Neural cell (in vitro differentiated cells): Measurements from ENCODE around the gene DRD2. TPM values are rescaled to one million over a fixed set of nuclear protein-coding genes. Genes with fewer than 3 reads are reported as not detected.

Experiments used
- H2AFZ ChIP-seq: fragments of 200-600, 300-800 bp; sonication (generic), shearing (Covaris generic); 2 replicates; pipeline ENCODE4 v1.6.0; 2014; ENCODE audit warnings: low read depth, mild to moderate bottlenecking, antibody characterized with exemption, low read length, moderate library complexity
- H3F3A ChIP-seq: fragments of 200-600 bp; shearing (Covaris generic); 2 replicates; pipeline ENCODE4 v1.6.1; 2016; ENCODE audit warnings: mild to moderate bottlenecking, moderate library complexity, mixed read lengths, antibody characterized with exemption, low read length; ENCODE audit not compliant: insufficient read depth, poor library complexity, severe bottlenecking
- H3K27ac ChIP-seq: fragments of 200-600, 300-800 bp; sonication (generic), shearing (Covaris generic); 2 replicates; pipeline ENCODE4 v1.5.1; 2014; ENCODE audit warnings: mild to moderate bottlenecking, low read length, moderate library complexity
- H3K27me3 ChIP-seq: fragments of 300-800, 200-600 bp; sonication (generic), shearing (Covaris generic); 2 replicates; pipeline ENCODE4 v1.6.0; 2014; ENCODE audit warnings: mild to moderate bottlenecking, low read depth, low read length, moderate library complexity; ENCODE audit not compliant: insufficient read depth
- H3K36me3 ChIP-seq: fragments of 300-800, 200-600 bp; sonication (generic), shearing (Covaris generic); 2 replicates; pipeline ENCODE4 v1.5.1; 2014; ENCODE audit warnings: mild to moderate bottlenecking, antibody characterized with exemption, low read length, moderate library complexity; ENCODE audit not compliant: insufficient read depth
- H3K4me2 ChIP-seq: fragments of 300-800, 200-600 bp; sonication (generic), shearing (Covaris generic); 2 replicates; pipeline ENCODE4 v1.6.0; 2014; ENCODE audit warnings: mild to moderate bottlenecking, low read length
- H3K4me3 ChIP-seq: fragments of 300-800, 200-600 bp; sonication (generic), shearing (Covaris generic); 2 replicates; pipeline ENCODE4 v1.5.1; 2014; ENCODE audit warnings: mild to moderate bottlenecking, low read length, moderate library complexity
- H3K79me2 ChIP-seq: fragments of 200-600 bp; shearing (Covaris generic); replicated peaks from 2 replicates; pipeline ENCODE4 v1.6.0; 2014; ENCODE audit warnings: mild to moderate bottlenecking, low read length, moderate library complexity; ENCODE audit not compliant: insufficient read depth
- H3K9ac ChIP-seq: fragments of 300-800, 200-600 bp; sonication (generic), shearing (Covaris generic); 2 replicates; pipeline ENCODE4 v1.6.1; 2016; ENCODE audit warnings: mild to moderate bottlenecking, low read length, mixed read lengths
- H3K9me2 ChIP-seq: fragments of 200-600 bp; shearing (Covaris generic); 2 replicates; pipeline ENCODE4 v1.6.1; 2016; ENCODE audit warnings: mild to moderate bottlenecking, low read length, mixed read lengths; ENCODE audit not compliant: insufficient read depth
- H3K9me3 ChIP-seq: fragments of 200-600, 300-800 bp; sonication (generic), shearing (Covaris generic); 2 replicates; pipeline ENCODE4 v1.6.1; 2016; ENCODE audit warnings: mild to moderate bottlenecking, mixed run types, low read length, moderate library complexity, mixed read lengths
- H4K20me1 ChIP-seq: fragments of 200-600 bp; shearing (Covaris generic); 2 replicates; pipeline ENCODE4 v1.6.1; 2016; ENCODE audit warnings: mild to moderate bottlenecking, mixed run types; ENCODE audit not compliant: insufficient read depth
- EP300 ChIP-seq: fragments of 450-650 bp; conservative IDR thresholded peaks from 2 replicates; pipeline ENCODE4 v1.6.1; 2014; ENCODE audit warnings: antibody characterized with exemption, mild to moderate bottlenecking, moderate library complexity; ENCODE audit not compliant: poor library complexity, severe bottlenecking
- EZH2 ChIP-seq: fragments of 200-600, 300-800 bp; shearing (Covaris generic), sonication (generic); IDR thresholded peaks from 2 replicates; pipeline ENCODE4 v1.6.1; 2014; ENCODE audit warnings: antibody characterized with exemption, low read length, borderline replicate concordance, mild to moderate bottlenecking; ENCODE audit not compliant: insufficient read depth, poor library complexity, severe bottlenecking
- MXI1 ChIP-seq: fragments of 450-650 bp; conservative IDR thresholded peaks from 2 replicates; pipeline ENCODE4 v1.6.1; 2014; ENCODE audit warnings: antibody characterized with exemption, mild to moderate bottlenecking; ENCODE audit not compliant: poor library complexity, severe bottlenecking
- POLR2AphosphoS5 ChIP-seq: IDR thresholded peaks from 2 replicates; pipeline ENCODE4 v1.6.1; 2012
- RAD21 ChIP-seq: fragments of 450-650 bp; conservative IDR thresholded peaks from 2 replicates; pipeline ENCODE4 v1.6.1; 2014; ENCODE audit warnings: antibody characterized with exemption, mild to moderate bottlenecking, moderate library complexity
- REST ChIP-seq: IDR thresholded peaks from 2 replicates; pipeline ENCODE4 v1.6.1; 2012; ENCODE audit warnings: borderline replicate concordance
- SMC3 ChIP-seq: fragments of 450-650 bp; conservative IDR thresholded peaks from 2 replicates; pipeline ENCODE4 v1.6.1; 2014; ENCODE audit warnings: antibody characterized with exemption, mild to moderate bottlenecking, moderate library complexity; ENCODE audit not compliant: poor library complexity
- TAF1 ChIP-seq: IDR thresholded peaks from 2 replicates; pipeline ENCODE4 v1.6.1; 2012; ENCODE audit warnings: low read depth
- polyA plus RNA-seq: library from polyadenylated mRNA; depleted of rRNA; stranded (reverse); fragments of >200 nt; gene quantifications from 2 replicates; pipeline ENCODE4 v1.2.3, GENCODE V29; 2014
- TF ChIP-seq, protein P1 (sequence below): fragments of 450-650 bp; IDR thresholded peaks from 2 replicates; pipeline ENCODE4 v1.5.1; 2014; ENCODE audit warnings: antibody characterized with exemption, mild to moderate bottlenecking, moderate library complexity; ENCODE audit not compliant: poor library complexity, severe bottlenecking

DRD2 gene
- polyA plus RNA-seq, 1 donor from 2014 or later, result 0.24 TPM

- TF ChIP-seq MXI1 (no peak), TAF1 (no peak), RAD21 (no peak), EZH2 (no peak), SMC3 (no peak), EP300 (no peak), POLR2AphosphoS5 (no peak), REST (no peak)
- TF ChIP-seq, protein P1, sequence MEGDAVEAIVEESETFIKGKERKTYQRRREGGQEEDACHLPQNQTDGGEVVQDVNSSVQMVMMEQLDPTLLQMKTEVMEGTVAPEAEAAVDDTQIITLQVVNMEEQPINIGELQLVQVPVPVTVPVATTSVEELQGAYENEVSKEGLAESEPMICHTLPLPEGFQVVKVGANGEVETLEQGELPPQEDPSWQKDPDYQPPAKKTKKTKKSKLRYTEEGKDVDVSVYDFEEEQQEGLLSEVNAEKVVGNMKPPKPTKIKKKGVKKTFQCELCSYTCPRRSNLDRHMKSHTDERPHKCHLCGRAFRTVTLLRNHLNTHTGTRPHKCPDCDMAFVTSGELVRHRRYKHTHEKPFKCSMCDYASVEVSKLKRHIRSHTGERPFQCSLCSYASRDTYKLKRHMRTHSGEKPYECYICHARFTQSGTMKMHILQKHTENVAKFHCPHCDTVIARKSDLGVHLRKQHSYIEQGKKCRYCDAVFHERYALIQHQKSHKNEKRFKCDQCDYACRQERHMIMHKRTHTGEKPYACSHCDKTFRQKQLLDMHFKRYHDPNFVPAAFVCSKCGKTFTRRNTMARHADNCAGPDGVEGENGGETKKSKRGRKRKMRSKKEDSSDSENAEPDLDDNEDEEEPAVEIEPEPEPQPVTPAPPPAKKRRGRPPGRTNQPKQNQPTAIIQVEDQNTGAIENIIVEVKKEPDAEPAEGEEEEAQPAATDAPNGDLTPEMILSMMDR, result no peak
- Histone ChIP-seq H3K4me3 (no peak overlapping the region), H4K20me1 (no peaks in the 10 kb centered on the region), H3K4me2 (no peak overlapping the region), H3K9me3 (no peaks in the 10 kb centered on the region), H3K79me2 (no peaks in the 10 kb centered on the region), H2AFZ (no peak overlapping the region), H3F3A (no peaks in the 10 kb centered on the region), H3K36me3 (no peaks in the 10 kb centered on the region), H3K27ac (no peak overlapping the region), H3K27me3 (no peaks in the 10 kb centered on the region), H3K9me2 (no peaks in the 10 kb centered on the region), H3K9ac (no peak overlapping the region)
These were observed 10.8 kb downstream of the DRD2 start for GRCh38 chr11:113464416-113464815.

DNA sequence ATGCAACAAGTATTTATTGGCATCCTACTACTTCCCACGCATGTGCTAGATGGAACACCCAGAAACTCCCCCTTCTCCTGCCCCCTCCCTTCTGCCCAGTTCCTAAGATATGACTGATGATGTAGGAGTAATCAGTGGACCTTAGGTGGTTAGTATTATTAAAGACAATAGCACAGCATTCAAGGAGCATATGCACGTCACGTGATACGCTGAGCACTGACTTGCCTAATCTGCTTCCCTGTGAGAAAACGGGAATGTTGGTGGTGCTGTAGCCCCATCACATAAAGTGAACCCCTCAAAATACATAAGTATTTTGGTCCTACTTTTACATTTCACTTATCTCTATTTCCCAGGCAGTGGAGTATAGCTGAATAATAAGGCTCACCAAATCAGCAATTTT lies 12.4 kb downstream of the DRD2 start:
- Histone ChIP-seq H3F3A (no peaks in the 10 kb centered on the region), H3K27ac (no peak overlapping the region), H3K4me2 (no peak overlapping the region), H3K9me2 (no peaks in the 10 kb centered on the region), H3K4me3 (no peak overlapping the region), H3K36me3 (no peaks in the 10 kb centered on the region), H3K79me2 (no peaks in the 10 kb centered on the region), H3K9me3 (no peaks in the 10 kb centered on the region), H3K9ac (no peak overlapping the region), H3K27me3 (no peaks in the 10 kb centered on the region), H2AFZ (no peak overlapping the region), H4K20me1 (no peaks in the 10 kb centered on the region)
- TF ChIP-seq SMC3 (no peak), RAD21 (no peak)

DNA sequence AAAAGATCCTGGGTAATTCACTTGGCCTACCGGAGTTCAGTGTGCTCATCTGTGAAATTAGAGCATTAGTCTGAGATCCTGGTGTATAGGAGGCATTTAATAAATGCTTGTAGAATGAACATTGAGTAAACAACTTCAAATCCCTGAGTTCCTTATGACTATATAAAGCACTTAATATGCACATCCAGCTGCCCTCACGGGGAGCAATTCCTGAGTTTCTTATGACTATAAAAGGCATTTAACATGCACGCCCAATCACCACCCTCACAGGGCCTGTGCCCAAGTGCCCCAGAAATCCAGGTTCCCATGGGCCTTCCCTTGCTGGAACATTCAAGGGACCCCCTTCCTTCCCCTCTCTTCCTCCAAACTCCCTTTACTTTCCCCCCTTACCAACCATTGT lies 13.6 kb downstream of the DRD2 start:
- H2AFZ ChIP-seq, result no peak overlapping the region
- H4K20me1 ChIP-seq, result no peaks in the 10 kb centered on the region
- no peak overlapping the region for H3K9ac ChIP-seq
- H3K79me2 ChIP-seq, result no peaks in the 10 kb centered on the region
- H3F3A ChIP-seq, result no peaks in the 10 kb centered on the region
- H3K27ac ChIP-seq, result no peak overlapping the region
- H3K9me2 ChIP-seq, result no peaks in the 10 kb centered on the region
- no peaks in the 10 kb centered on the region for H3K27me3 ChIP-seq
- TF ChIP-seq TAF1 (no peak), SMC3 (no peak), POLR2AphosphoS5 (no peak), EZH2 (no peak), REST (no peak), RAD21 (no peak)
- TF ChIP-seq, protein P1, result no peak
- no peak overlapping the region for H3K4me2 ChIP-seq
- H3K4me3 ChIP-seq, result no peak overlapping the region
- no peaks in the 10 kb centered on the region for H3K36me3 ChIP-seq
- H3K9me3 ChIP-seq, result no peaks in the 10 kb centered on the region
